ENCODE measurements around the gene PEX14. TPM values are rescaled to one million over a fixed set of nuclear protein-coding genes. Genes with fewer than 3 reads are reported as not detected.

Gene PEX14
- total and polyA plus RNA-seq, 5 donors from 2014 or later = 3.5 to 22.4 (median 4.9) TPM

DNA sequence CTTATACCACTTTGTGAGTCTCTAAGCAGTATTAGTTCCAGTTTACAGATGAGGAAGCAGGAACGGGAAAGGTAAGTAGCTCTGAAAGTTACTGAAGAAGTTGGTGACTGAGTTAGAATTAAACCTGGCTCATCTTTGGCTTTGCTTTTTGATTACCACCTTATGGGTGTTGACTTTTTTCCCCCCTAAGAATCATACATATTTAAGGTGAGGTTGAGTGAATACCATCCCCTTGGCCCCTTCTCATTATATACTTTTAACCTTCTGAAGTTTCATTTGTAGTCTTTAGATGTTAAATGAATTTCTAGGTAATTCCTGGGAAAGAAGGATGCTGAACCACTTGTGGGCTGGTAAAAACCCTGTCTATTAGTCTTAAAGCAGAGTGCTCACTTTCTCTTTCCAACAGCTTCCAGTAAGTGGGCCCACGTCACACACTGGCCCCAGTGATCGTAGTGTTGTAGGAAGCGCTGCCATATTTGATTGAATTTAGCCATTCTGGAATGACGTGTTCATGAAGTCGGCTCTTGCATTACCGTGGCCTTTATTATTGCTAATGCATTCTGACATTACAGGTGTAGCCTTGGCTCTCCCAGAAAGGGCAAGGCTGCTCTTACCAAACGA, 46.9 kb downstream of the PEX14 start:
- ATAC-seq (ENCODE audit: low read depth in 2 of 2) (no peak), DNase-seq (no peak)
- Histone ChIP-seq H3K27ac (ENCODE audit: insufficient read depth, low read length, poor library complexity, severe bottlenecking) (no peak overlapping the region), H3K4me1 (ENCODE audit: control insufficient read depth, insufficient read depth, low read length, poor library complexity, severe bottlenecking) (no peaks in the 10 kb centered on the region), H3K36me3 (ENCODE audit: control insufficient read depth, insufficient read depth, low read length) (peaks cover 7% of the 10 kb centered on the region), H3K4me3 (ENCODE audit: low read depth, low read length) (no peak overlapping the region), H3K27me3 (ENCODE audit: control insufficient read depth, insufficient read depth, low read length) (no peaks in the 10 kb centered on the region), H3K9me3 (ENCODE audit: control insufficient read depth in 2 of 2, low read length in 2 of 2) (no peaks in the 10 kb centered on the region)
- Mint-ChIP-seq H3K4me3 (no peak overlapping the region), H3K9me3 (no peaks in the 10 kb centered on the region), H3K36me3 (peaks cover 22% of the 10 kb centered on the region), H3K27ac (peak overlapping the region in 1 of 3 donors; percentile 48), H3K27me3 (no peaks in the 10 kb centered on the region), H3K4me1 (peaks cover 24 to 42% (median 35%) of the 10 kb centered on the region in 4 donors)

- H3K36me3 Mint-ChIP-seq = peaks cover 17% of the 10 kb centered on the region
- H3K4me3 Mint-ChIP-seq = no peak overlapping the region
- no peak overlapping the region for H3K27ac Mint-ChIP-seq
Observed at GRCh38 chr1:10522322-10522860, 47.6 kb downstream of the PEX14 start.

GRCh38 chr1:10525208-10525607, 50.5 kb downstream of the PEX14 start:
- Mint-ChIP-seq H3K4me3 (no peak overlapping the region), H3K36me3 (peaks cover 13% of the 10 kb centered on the region), H3K27ac (peak overlapping the region in 1 of 3 donors; percentile 14), H3K4me1 (peaks cover 18 to 28% (median 22%) of the 10 kb centered on the region in 4 donors), H3K27me3 (no peaks in the 10 kb centered on the region), H3K9me3 (no peaks in the 10 kb centered on the region)
- H3K4me1 ChIP-seq (ENCODE audit: control insufficient read depth, insufficient read depth, low read length, poor library complexity, severe bottlenecking) = no peaks in the 10 kb centered on the region
- H3K27ac ChIP-seq (ENCODE audit: insufficient read depth, low read length, poor library complexity, severe bottlenecking) = no peak overlapping the region
- H3K9me3 ChIP-seq (ENCODE audit: control insufficient read depth in 2 of 2, low read length in 2 of 2) = no peaks in the 10 kb centered on the region
- DNase-seq (no peak), ATAC-seq (ENCODE audit: low read depth in 2 of 2) (no peak)
- no peak overlapping the region for H3K4me3 ChIP-seq (ENCODE audit: low read depth, low read length)
- H3K36me3 ChIP-seq (ENCODE audit: control insufficient read depth, insufficient read depth, low read length) = peaks cover 7% of the 10 kb centered on the region
- H3K27me3 ChIP-seq (ENCODE audit: control insufficient read depth, insufficient read depth, low read length) = no peaks in the 10 kb centered on the region

More at GRCh38 chr1:10522322-10522860, 47.6 kb downstream of the PEX14 start:
- Mint-ChIP-seq H3K4me1 (peaks cover 24 to 35% (median 29%) of the 10 kb centered on the region in 4 donors), H3K9me3 (no peaks in the 10 kb centered on the region), H3K27me3 (no peaks in the 10 kb centered on the region)
- no peaks in the 10 kb centered on the region for H3K27me3 ChIP-seq (ENCODE audit: control insufficient read depth, insufficient read depth, low read length)
- no peaks in the 10 kb centered on the region for H3K9me3 ChIP-seq (ENCODE audit: control insufficient read depth in 2 of 2, low read length in 2 of 2)
- ATAC-seq (ENCODE audit: low read depth in 2 of 2) (no peak), DNase-seq (no peak)
- H3K36me3 ChIP-seq (ENCODE audit: control insufficient read depth, insufficient read depth, low read length) = peaks cover 7% of the 10 kb centered on the region
- H3K27ac ChIP-seq (ENCODE audit: insufficient read depth, low read length, poor library complexity, severe bottlenecking) = no peak overlapping the region
- H3K4me3 ChIP-seq (ENCODE audit: low read depth, low read length) = no peak overlapping the region
- no peaks in the 10 kb centered on the region for H3K4me1 ChIP-seq (ENCODE audit: control insufficient read depth, insufficient read depth, low read length, poor library complexity, severe bottlenecking)

- no peaks in the 10 kb centered on the region for H3K27me3 Mint-ChIP-seq
- no peaks in the 10 kb centered on the region for H3K9me3 ChIP-seq (ENCODE audit: control insufficient read depth in 2 of 2, low read length in 2 of 2)
- ATAC-seq (ENCODE audit: low read depth in 2 of 2) (no peak), DNase-seq (no peak)
- peaks cover 8 to 17% (median 13%) of the 10 kb centered on the region in 4 donors for H3K4me1 Mint-ChIP-seq
- peaks cover 10% of the 10 kb centered on the region for H3K36me3 Mint-ChIP-seq
- H3K27ac ChIP-seq (ENCODE audit: insufficient read depth, low read length, poor library complexity, severe bottlenecking) = no peak overlapping the region
- peaks cover 5% of the 10 kb centered on the region for H3K36me3 ChIP-seq (ENCODE audit: control insufficient read depth, insufficient read depth, low read length)
- H3K27me3 ChIP-seq (ENCODE audit: control insufficient read depth, insufficient read depth, low read length) = no peaks in the 10 kb centered on the region
- no peak overlapping the region for H3K4me3 Mint-ChIP-seq
- no peaks in the 10 kb centered on the region for H3K9me3 Mint-ChIP-seq
- no peak overlapping the region for H3K4me3 ChIP-seq (ENCODE audit: low read depth, low read length)
- no peak overlapping the region for H3K27ac Mint-ChIP-seq
- H3K4me1 ChIP-seq (ENCODE audit: control insufficient read depth, insufficient read depth, low read length, poor library complexity, severe bottlenecking) = no peaks in the 10 kb centered on the region
Observed at GRCh38 chr1:10528066-10529014, 53.6 kb downstream of the PEX14 start.

DNA sequence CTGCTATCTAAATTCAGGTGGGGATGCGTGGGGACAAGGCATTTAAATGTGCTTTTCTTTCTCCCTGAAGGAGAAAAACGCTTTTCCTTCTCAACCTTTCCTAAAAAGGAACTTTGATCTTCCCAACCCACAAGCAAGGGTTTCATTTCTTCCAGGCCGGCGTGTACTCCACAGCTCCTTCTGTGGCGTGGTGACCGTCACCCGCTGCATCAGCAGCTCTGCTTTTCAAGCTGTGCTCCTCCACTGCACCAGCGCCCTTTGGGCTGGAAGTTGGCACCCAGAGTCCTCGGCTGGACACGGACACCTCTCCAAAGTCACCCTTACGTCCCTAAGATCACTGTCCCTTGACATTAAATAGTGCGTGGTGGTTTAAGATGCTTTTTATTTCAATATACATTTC, 54.3 kb downstream of the PEX14 start:
- H3K27me3 ChIP-seq (ENCODE audit: control insufficient read depth, insufficient read depth, low read length) = no peaks in the 10 kb centered on the region
- H3K36me3 ChIP-seq (ENCODE audit: control insufficient read depth, insufficient read depth, low read length) = peaks cover 5% of the 10 kb centered on the region
- H3K4me3 ChIP-seq (ENCODE audit: low read depth, low read length) = no peak overlapping the region
- H3K27ac Mint-ChIP-seq = no peak overlapping the region
- H3K9me3 Mint-ChIP-seq = no peaks in the 10 kb centered on the region
- peaks cover 8 to 18% (median 13%) of the 10 kb centered on the region in 4 donors for H3K4me1 Mint-ChIP-seq
- no peak for DNase-seq
- no peak for ATAC-seq (ENCODE audit: low read depth in 2 of 2)
- H3K36me3 Mint-ChIP-seq = peaks cover 10% of the 10 kb centered on the region
- H3K27ac ChIP-seq (ENCODE audit: insufficient read depth, low read length, poor library complexity, severe bottlenecking) = no peak overlapping the region
- no peak overlapping the region for H3K4me3 Mint-ChIP-seq
- no peaks in the 10 kb centered on the region for H3K4me1 ChIP-seq (ENCODE audit: control insufficient read depth, insufficient read depth, low read length, poor library complexity, severe bottlenecking)
- no peaks in the 10 kb centered on the region for H3K27me3 Mint-ChIP-seq
- no peaks in the 10 kb centered on the region for H3K9me3 ChIP-seq (ENCODE audit: control insufficient read depth in 2 of 2, low read length in 2 of 2)

DNA sequence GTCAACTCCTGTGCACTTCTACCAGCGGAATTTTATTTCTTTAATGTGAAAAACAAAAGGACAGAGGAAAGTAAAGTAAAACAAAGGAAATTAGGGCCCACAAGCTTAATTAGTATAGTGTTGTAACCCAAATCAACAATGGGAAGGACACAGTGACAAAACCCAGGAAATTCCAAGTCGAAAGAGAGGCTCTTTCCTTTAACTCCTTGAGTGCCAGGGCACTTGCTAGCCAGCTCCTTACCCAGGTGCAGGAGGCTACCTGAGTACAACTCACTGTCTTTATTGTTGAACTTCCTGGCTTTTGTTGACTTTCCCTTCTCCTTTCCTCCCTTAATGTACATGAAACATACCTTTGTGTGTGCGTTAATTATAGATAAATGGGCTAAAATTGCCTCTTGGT, 55.0 kb downstream of the PEX14 start:
- H3K4me1 Mint-ChIP-seq = peaks cover 10 to 17% (median 12%) of the 10 kb centered on the region in 4 donors
- Histone ChIP-seq H3K9me3 (ENCODE audit: control insufficient read depth in 2 of 2, low read length in 2 of 2) (no peaks in the 10 kb centered on the region), H3K36me3 (ENCODE audit: control insufficient read depth, insufficient read depth, low read length) (peaks cover 2% of the 10 kb centered on the region), H3K4me1 (ENCODE audit: control insufficient read depth, insufficient read depth, low read length, poor library complexity, severe bottlenecking) (no peaks in the 10 kb centered on the region), H3K4me3 (ENCODE audit: low read depth, low read length) (no peak overlapping the region), H3K27ac (ENCODE audit: insufficient read depth, low read length, poor library complexity, severe bottlenecking) (no peak overlapping the region), H3K27me3 (ENCODE audit: control insufficient read depth, insufficient read depth, low read length) (no peaks in the 10 kb centered on the region)
- ATAC-seq (ENCODE audit: low read depth in 2 of 2) (no peak), DNase-seq (no peak)
- no peaks in the 10 kb centered on the region for H3K27me3 Mint-ChIP-seq
- H3K27ac Mint-ChIP-seq = no peak overlapping the region
- H3K4me3 Mint-ChIP-seq = no peak overlapping the region
- H3K9me3 Mint-ChIP-seq = no peaks in the 10 kb centered on the region
- peaks cover 13% of the 10 kb centered on the region for H3K36me3 Mint-ChIP-seq

GRCh38 chr1:10530281-10530740, 55.6 kb downstream of the PEX14 start:
- peaks cover 13% of the 10 kb centered on the region for H3K36me3 Mint-ChIP-seq
- no peaks in the 10 kb centered on the region for H3K9me3 Mint-ChIP-seq
- H3K4me1 Mint-ChIP-seq = peaks cover 6 to 12% (median 7%) of the 10 kb centered on the region in 4 donors
- peak overlapping the region in 1 of 3 donors; percentile 49 for H3K27ac Mint-ChIP-seq
- Histone ChIP-seq H3K4me1 (ENCODE audit: control insufficient read depth, insufficient read depth, low read length, poor library complexity, severe bottlenecking) (no peaks in the 10 kb centered on the region), H3K36me3 (ENCODE audit: control insufficient read depth, insufficient read depth, low read length) (peaks cover 2% of the 10 kb centered on the region), H3K27me3 (ENCODE audit: control insufficient read depth, insufficient read depth, low read length) (no peaks in the 10 kb centered on the region), H3K27ac (ENCODE audit: insufficient read depth, low read length, poor library complexity, severe bottlenecking) (no peak overlapping the region), H3K9me3 (ENCODE audit: control insufficient read depth in 2 of 2, low read length in 2 of 2) (no peaks in the 10 kb centered on the region), H3K4me3 (ENCODE audit: low read depth, low read length) (no peak overlapping the region)
- DNase-seq (no peak), ATAC-seq (ENCODE audit: low read depth in 2 of 2) (no peak)
- no peak overlapping the region for H3K4me3 Mint-ChIP-seq
- no peaks in the 10 kb centered on the region for H3K27me3 Mint-ChIP-seq

Data from CD4-positive, CD25-positive, alpha-beta regulatory T cell (primary cell).